Kidney (tissue), 22 donors: ENCODE measurements around the gene SLC25A10. TPM values are rescaled to one million over a fixed set of nuclear protein-coding genes. Genes with fewer than 3 reads are reported as not detected.
A peak's percentile ranks its signal among the peaks of the same experiment; 100 is the strongest.

Source experiments
- DNase-seq, 5 donors: peaks; one replicate each; pipeline ENCODE4 v3.0.0-alpha.2; 2013 to 2020
- FAIRE-seq: peaks from 2 replicates; lab custom pipeline; 2012; peaks lifted over from hg19 to GRCh38; lab: Jason Lieb, UNC
- H3K27ac ChIP-seq, 2 donors: one replicate each; pipeline ENCODE4 v1.7.0; 2013; ENCODE audit warnings: low read depth in 2 of 2, low read length in 2 of 2, inconsistent platforms in 1 of 2
- H3K27me3 ChIP-seq: one replicate; pipeline ENCODE4 v1.7.1; 2013; ENCODE audit warnings: low read length, inconsistent platforms; ENCODE audit not compliant: control insufficient read depth, insufficient read depth
- H3K36me3 ChIP-seq, 3 donors: one replicate each; pipeline versions ENCODE4 v1.7.0 to v1.7.1; 2013; ENCODE audit warnings: low read length in 3 of 3, control low read depth in 1 of 3, inconsistent platforms in 1 of 3; ENCODE audit not compliant: insufficient read depth in 3 of 3, control insufficient read depth in 2 of 3
- H3K4me1 ChIP-seq, 3 donors: one replicate each; pipeline versions ENCODE4 v1.7.0 to v1.7.1; 2013; ENCODE audit warnings: low read length in 3 of 3, inconsistent platforms in 1 of 3, low read depth in 1 of 3; ENCODE audit not compliant: control insufficient read depth in 2 of 3, insufficient read depth in 2 of 3
- H3K4me3 ChIP-seq, 3 donors: one replicate each; pipeline versions ENCODE4 v1.7.0 to v1.8.1; 2013; ENCODE audit warnings: low read length in 3 of 3, control low read depth in 1 of 3, inconsistent platforms in 1 of 3
- H3K9ac ChIP-seq, 3 donors: one replicate each; pipeline versions ENCODE4 v1.7.0 to v1.7.1; 2013; ENCODE audit warnings: low read length in 3 of 3, control low read depth in 1 of 3, inconsistent platforms in 1 of 3
- H3K9me3 ChIP-seq, 3 donors: one replicate each; pipeline versions ENCODE4 v1.7.0 to v1.7.1; 2013; ENCODE audit warnings: low read length in 3 of 3, control low read depth in 1 of 3, inconsistent platforms in 1 of 3; ENCODE audit not compliant: control insufficient read depth in 2 of 3, insufficient read depth in 1 of 3
- CTCF ChIP-seq: IDR thresholded peaks from 3 replicates; pipeline ENCODE4 v1.5.1; 2012; ENCODE audit warnings: mild to moderate bottlenecking, moderate library complexity, borderline replicate concordance; ENCODE audit not compliant: insufficient read depth; ENCODE audit errors: extremely low read depth
- intact Hi-C: fragments of 100-400 bp; cut with DNase I; formaldehyde crosslinking; loops from one replicate; pipeline ENCODE4 v1.11.1; 2022
- long read RNA-seq, 10 donors: library from polyadenylated mRNA in 1 of 10; unstranded in 1 of 10; transcript quantifications; one replicate each; pipeline ENCODE4 v2.0.0 and lab custom pipeline, GENCODE V29; 2021 to 2026
- polyA plus RNA-seq: library from polyadenylated mRNA; stranded (reverse); fragments of 350-450 nt; fragmentation: Illumina TruSeq; extraction: RNeasy Lipid Tissue Mini Kit (QIAGEN cat#74804); gene quantifications from one replicate; pipeline ENCODE4 v1.2.3, GENCODE V29; 2014; ENCODE audit warnings: low read depth, low replicate concordance; ENCODE audit not compliant: insufficient read depth
- total RNA-seq: library from RNA; stranded (reverse); fragmentation: NEBNext Ultra II Directional; extraction: Animal tissue kit (Norgen Biotek cat#: 25700); gene quantifications from one replicate; pipeline ENCODE4 v1.2.1, GENCODE V29; 2021
- donor health status: control.
- donor health status: control.
- donor health status: control.
- donor health status: control.
- donor health status: control.
- donor health status: DM: yes; HTN: yes; CAD: no.
- donor health status: Normal renal cell carcinoma (clear cell type).

Gene SLC25A10
- 19.9 TPM for total RNA-seq
- 94.5 TPM for polyA plus RNA-seq
- long read RNA-seq, donor 1, transcript SLC25A10-202 (11 exons, 1,885 nt), result major isoform, 6 of 6 reads
- long read RNA-seq, donor 1, partial matches to known transcripts, result 0 of 6 reads
- long read RNA-seq, donor 1, other reads (novel, unspliced or antisense), result 0 of 6 reads
- long read RNA-seq, donor 2, transcript SLC25A10-202 (11 exons, 1,885 nt), result major isoform, 5 of 6 reads
- long read RNA-seq, donor 2, partial matches to known transcripts, result 0 of 6 reads
- long read RNA-seq, donor 2, other reads (novel, unspliced or antisense), result 0 of 6 reads
- long read RNA-seq, donor 3, partial matches to known transcripts, result 0 of 1 reads
- long read RNA-seq, donor 3, other reads (novel, unspliced or antisense), result 0 of 1 reads
- long read RNA-seq, donor 4, partial matches to known transcripts, result 0 of 3 reads
- long read RNA-seq, donor 4, other reads (novel, unspliced or antisense), result 0 of 3 reads
- long read RNA-seq, donor 5, partial matches to known transcripts, result 0 of 1 reads
- long read RNA-seq, donor 5, other reads (novel, unspliced or antisense), result 0 of 1 reads
- long read RNA-seq, donor 6, transcript SLC25A10-202 (11 exons, 1,885 nt), result major isoform, 7 of 13 reads
- long read RNA-seq, donor 6, partial matches to known transcripts, result 5 of 13 reads
- long read RNA-seq, donor 6, other reads (novel, unspliced or antisense), result 0 of 13 reads
- long read RNA-seq, donor 7, transcript SLC25A10-207 (12 exons, 1,523 nt), result minor isoform, 5 of 30 reads
- long read RNA-seq, donor 7, transcript SLC25A10-202 (11 exons, 1,885 nt), result major isoform, 15 of 30 reads
- long read RNA-seq, donor 7, partial matches to known transcripts, result 3 of 30 reads
- long read RNA-seq, donor 7, other reads (novel, unspliced or antisense), result 7 of 30 reads
- long read RNA-seq, donor 8, transcript SLC25A10-202 (11 exons, 1,885 nt), result major isoform, 5 of 13 reads
- long read RNA-seq, donor 8, partial matches to known transcripts, result 8 of 13 reads
- long read RNA-seq, donor 8, other reads (novel, unspliced or antisense), result 0 of 13 reads
- long read RNA-seq, donor 9, partial matches to known transcripts, result 0 of 4 reads
- long read RNA-seq, donor 9, other reads (novel, unspliced or antisense), result 0 of 4 reads
- long read RNA-seq, donor 10, partial matches to known transcripts, result 0 of 3 reads
- long read RNA-seq, donor 10, other reads (novel, unspliced or antisense), result 0 of 3 reads

GRCh38 chr17:81711814-81712467 is at the start of gene SLC25A10:
Gene SLC25A10, plus strand, starts transcription at chr17:81712284. Its CDS starts 143 bp downstream, at chr17:81712427.
- Histone ChIP-seq H3K9me3 (no peaks in the 10 kb centered on the region), H3K4me3 (peak within 1 kb of the TSS; percentile 16 to 70 (median 56)), H3K27ac (peak within 1 kb of the TSS; percentile 51 to 65), H3K27me3 (peaks cover 4% of the 10 kb centered on the region), H3K9ac (peak within 1 kb of the TSS in 1 of 3 donors; percentile 77), H3K36me3 (no peaks in the 10 kb centered on the region), H3K4me1 (peaks cover 0 to 35% (median 7%) of the 10 kb centered on the region in 3 donors)
- intact Hi-C loops, result no loop called here
- TF ChIP-seq CTCF, result no peak
- DNase-seq, result peak; percentile 70 to 95 (median 87)
- no peak for FAIRE-seq

DNA sequence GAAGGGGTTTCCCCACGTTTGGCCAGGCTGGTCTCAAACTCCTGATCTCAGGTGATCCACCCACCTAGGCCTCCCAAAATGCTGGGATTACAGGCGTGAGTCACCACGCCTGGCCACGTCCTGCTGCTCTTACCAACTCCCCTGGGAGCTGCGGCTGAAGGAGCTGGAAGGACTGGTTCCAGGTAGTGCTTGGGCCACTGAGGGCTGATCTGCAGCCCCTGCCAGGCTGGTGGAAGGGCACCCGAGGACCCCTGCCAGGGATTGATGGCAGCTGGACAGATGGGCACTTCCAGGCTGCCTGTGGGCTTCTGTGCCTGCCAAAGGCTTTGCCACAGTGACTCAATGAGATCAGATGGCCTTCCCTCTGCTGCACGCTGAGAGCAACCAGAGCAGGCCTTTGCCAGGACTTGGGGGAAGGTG is 48.0 kb upstream of the SLC25A10 start:
- FAIRE-seq, result no peak

More for the DNA sequence above, 48.0 kb upstream of the SLC25A10 start:
- peak in 1 of 5 donors; percentile 60 for DNase-seq
- TF ChIP-seq CTCF, result no peak
- Histone ChIP-seq H3K9ac (no peak overlapping the region), H3K9me3 (no peaks in the 10 kb centered on the region), H3K4me3 (no peak overlapping the region), H3K27me3 (no peaks in the 10 kb centered on the region), H3K36me3 (peaks cover 0 to 5% (median 0%) of the 10 kb centered on the region in 3 donors), H3K27ac (no peak overlapping the region), H3K4me1 (peaks cover 0 to 18% (median 0%) of the 10 kb centered on the region in 3 donors)
- intact Hi-C loops, result no loop called here
